HEK293T (cell line): ENCODE data around the gene MEF2C.

Source experiments
- BHLHE40 ChIP-seq: fragments of 450-650 bp; IDR thresholded peaks from 2 replicates; pipeline ENCODE4 v1.6.1; 2016; ENCODE audit warnings: mild to moderate bottlenecking, moderate library complexity, borderline replicate concordance
- ELF4 ChIP-seq: fragments of 450-650 bp; IDR thresholded peaks from 2 replicates; pipeline ENCODE4 v1.6.1; 2017; ENCODE audit warnings: antibody characterized with exemption
- FOXA1 ChIP-seq: fragments of 450-650 bp; IDR thresholded peaks from 2 replicates; pipeline ENCODE4 v1.6.1; 2016; ENCODE audit warnings: mild to moderate bottlenecking
- FOXK2 ChIP-seq: fragments of 450-650 bp; IDR thresholded peaks from 2 replicates; pipeline ENCODE4 v1.6.1; 2016; ENCODE audit warnings: mild to moderate bottlenecking
- FOXM1 ChIP-seq: fragments of 450-650 bp; IDR thresholded peaks from 2 replicates; pipeline ENCODE4 v1.6.1; 2017; ENCODE audit warnings: mild to moderate bottlenecking, borderline replicate concordance
- L3MBTL2 ChIP-seq: fragments of 450-650 bp; conservative IDR thresholded peaks from 2 replicates; pipeline ENCODE4 v1.6.1; 2016; ENCODE audit warnings: mild to moderate bottlenecking
- LEF1 ChIP-seq: fragments of 450-650 bp; IDR thresholded peaks from 2 replicates; pipeline ENCODE4 v1.6.1; 2017; ENCODE audit warnings: mild to moderate bottlenecking, borderline replicate concordance
- NFRKB ChIP-seq: fragments of 450-650 bp; IDR thresholded peaks from 2 replicates; pipeline ENCODE4 v1.6.1; 2016; ENCODE audit warnings: mild to moderate bottlenecking, moderate library complexity
- SP1 ChIP-seq: fragments of 450-650 bp; IDR thresholded peaks from 2 replicates; pipeline ENCODE4 v1.6.1; 2017
- SUZ12 ChIP-seq: fragments of 450-650 bp; IDR thresholded peaks from 2 replicates; pipeline ENCODE4 v1.6.1; 2016; ENCODE audit warnings: mild to moderate bottlenecking
- TARDBP ChIP-seq: fragments of 450-650 bp; IDR thresholded peaks from 2 replicates; pipeline ENCODE4 v1.6.1; 2016

DNA sequence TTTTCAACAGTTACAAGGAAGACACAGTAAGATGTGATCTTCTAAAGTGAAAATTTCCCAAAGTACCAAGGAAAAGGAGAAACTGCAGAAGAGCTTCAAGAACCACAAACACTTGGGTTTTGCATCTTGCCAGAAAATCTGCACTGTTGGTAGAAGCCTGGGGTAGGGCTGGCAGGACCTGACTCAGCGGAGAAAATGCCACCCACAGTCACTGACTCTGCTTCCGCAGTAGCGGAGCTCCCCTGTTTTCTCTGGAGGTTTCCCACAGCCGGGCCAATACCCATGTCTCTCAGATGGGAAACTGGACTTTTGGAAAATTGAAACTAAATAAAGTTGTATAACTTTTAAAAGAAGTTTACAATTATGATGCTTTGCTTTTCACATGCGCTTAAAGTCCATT lies 104.2 kb downstream of the MEF2C start:
- TF ChIP-seq SUZ12 (no peak), BHLHE40 (no peak), NFRKB (no peak), ELF4 (no peak), L3MBTL2 (no peak), FOXA1 (no peak), TARDBP (no peak), LEF1 (no peak), SP1 (no peak), FOXM1 (no peak), FOXK2 (no peak)
